ENCODE measurements around the gene NPAS2. TPM values are rescaled to one million over a fixed set of nuclear protein-coding genes. Genes with fewer than 3 reads are reported as not detected.

Gene NPAS2, protein sequence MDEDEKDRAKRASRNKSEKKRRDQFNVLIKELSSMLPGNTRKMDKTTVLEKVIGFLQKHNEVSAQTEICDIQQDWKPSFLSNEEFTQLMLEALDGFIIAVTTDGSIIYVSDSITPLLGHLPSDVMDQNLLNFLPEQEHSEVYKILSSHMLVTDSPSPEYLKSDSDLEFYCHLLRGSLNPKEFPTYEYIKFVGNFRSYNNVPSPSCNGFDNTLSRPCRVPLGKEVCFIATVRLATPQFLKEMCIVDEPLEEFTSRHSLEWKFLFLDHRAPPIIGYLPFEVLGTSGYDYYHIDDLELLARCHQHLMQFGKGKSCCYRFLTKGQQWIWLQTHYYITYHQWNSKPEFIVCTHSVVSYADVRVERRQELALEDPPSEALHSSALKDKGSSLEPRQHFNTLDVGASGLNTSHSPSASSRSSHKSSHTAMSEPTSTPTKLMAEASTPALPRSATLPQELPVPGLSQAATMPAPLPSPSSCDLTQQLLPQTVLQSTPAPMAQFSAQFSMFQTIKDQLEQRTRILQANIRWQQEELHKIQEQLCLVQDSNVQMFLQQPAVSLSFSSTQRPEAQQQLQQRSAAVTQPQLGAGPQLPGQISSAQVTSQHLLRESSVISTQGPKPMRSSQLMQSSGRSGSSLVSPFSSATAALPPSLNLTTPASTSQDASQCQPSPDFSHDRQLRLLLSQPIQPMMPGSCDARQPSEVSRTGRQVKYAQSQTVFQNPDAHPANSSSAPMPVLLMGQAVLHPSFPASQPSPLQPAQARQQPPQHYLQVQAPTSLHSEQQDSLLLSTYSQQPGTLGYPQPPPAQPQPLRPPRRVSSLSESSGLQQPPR
- total RNA-seq: 8.3 and 17.0 TPM in 2 replicates

DNA sequence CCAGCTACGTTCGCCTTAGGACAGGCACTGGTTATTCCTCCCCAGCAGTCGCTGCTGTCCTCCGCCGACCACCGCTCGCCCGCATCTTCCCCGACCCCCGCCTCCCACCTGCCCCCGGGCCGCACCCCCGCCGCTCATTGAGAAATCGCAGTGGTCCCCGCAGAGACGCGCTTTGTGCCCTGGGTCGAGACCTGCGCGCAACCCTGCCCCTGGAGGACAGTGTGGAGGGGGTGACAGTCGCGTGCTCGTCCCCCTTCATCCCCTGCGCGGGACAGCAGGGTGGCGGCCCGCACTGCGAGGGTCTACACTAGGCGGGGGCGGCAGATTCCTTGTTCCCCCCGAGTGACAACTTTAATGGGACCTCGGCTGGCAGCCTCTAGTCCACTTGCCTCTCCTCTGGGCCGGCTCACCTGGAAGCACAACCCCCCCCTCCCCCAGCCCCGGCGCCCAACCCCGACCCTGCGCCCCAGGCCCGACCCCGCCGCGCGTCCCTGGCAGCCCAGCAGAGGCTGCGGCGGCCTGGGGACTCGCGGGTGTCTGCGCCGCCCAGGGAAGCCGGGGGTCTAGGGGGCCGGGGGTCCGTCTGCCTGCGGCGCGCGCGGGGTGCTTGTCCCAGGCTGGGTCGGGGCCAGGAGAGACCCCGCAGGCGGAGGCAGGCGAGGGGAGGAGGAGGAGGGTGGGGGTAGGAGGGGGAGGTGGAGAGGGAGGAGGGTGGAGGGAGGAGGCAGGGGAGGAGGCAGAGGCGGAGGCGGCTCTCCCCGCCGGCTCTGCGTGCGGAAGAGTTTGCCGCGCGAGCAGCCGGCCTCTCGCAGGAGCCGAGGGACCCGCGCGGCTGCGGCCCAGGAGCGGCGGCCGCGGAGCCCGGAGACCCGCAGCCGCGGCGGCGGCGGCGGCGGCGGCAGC lies at the start of gene NPAS2:
NPAS2 (plus strand) TSS at position 770 of the 903 bp plus-strand sequence. CDS start 84,616 bp downstream, outside the sequence.
- DNase-seq: peak; percentile 64

DNA sequence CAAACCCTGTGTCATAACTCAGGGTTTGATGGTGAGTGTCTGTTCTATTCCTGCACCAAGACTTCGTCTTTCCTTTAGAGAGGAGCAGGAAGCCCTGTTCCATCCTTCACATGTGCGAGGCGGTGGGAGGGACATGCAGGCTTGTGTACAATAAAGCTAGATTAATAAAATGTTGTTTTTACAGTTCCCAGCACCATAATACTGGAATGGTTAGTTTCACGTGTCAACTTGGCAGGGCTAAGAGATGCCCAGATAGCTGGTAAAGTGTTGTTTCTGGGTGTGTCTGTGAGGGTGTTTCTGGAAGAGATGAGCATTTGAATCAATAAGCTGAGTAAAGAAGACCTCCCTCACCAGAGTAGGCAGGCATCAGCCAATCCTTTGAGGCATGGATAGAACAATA lies 48.8 kb upstream of the NPAS2 start:
- DNase-seq: no peak

DNA sequence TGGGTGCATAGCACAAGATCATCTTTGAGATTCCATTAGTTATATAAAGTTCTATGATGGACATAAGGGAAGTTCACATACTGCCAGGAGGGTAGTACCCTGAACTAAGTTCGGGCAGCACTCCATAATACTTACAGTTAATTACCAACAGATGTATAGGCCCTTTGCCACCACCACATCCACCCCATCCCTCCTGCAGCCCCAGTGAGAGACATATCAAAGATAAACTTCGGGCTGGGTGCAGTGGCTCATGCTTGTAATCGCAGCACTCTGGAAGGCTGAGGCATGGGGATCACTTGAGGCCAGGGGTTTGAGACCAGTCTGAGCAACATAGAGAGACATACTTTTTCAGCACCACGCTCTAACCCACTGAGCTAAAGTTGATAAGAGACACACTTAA lies 46.4 kb upstream of the NPAS2 start:
- DNase-seq: no peak

DNA sequence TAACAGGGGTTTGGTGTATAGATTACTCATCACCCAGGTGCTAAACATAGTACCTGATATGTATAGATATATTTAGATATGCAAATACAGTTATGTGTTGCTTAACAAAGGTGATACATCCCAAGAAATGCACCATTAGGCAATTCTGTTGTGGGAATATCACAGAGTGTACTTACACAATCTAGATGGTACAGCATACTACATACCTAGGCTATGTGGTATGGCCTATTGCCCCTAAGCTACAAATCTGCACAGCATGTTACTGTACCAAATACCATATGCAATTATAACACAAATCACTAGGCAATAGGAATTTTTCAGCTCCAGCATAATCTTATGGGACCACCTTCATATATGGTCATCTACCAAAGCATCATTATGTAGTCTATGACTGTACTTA lies 43.5 kb upstream of the NPAS2 start:
- no peak for DNase-seq

DNA sequence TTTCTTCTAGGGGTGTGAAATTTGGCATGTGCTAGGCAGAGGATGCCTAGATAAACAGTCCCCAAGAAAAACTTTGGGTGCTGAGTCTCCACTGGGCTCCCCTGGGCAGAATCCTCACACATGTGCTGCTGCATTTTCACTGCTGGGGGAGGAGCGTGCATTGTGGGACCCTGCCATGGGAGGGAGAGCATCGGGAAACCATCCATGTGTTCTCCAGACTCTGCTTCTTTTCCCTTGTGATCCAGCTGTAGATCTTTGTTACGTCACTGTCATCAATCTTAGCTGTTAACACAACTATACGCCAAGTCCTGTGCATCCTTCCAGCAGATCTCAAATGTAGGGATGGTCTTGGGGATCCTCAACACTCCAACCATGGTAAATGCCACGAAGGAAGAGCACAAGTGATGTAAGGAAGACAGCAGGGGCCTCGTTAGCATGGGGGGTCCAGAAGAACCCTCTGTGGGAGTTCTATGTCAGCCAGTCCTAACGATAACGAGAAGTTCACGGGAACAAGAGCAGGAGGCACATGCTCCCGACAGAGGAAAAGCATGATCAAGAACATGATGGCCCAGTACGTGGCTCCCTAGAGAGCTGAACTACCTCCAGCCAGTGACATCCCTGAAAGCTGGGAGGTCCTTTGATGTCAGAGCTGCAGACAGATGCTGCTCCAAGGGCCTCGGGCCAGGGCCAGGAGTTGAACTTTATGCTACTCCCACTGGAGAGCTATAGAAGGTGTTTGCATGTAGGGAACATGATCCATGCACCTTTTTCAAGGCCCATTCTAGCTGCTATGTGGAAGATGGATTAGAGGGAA lies 41.1 kb upstream of the NPAS2 start:
- no peak for DNase-seq

DNA sequence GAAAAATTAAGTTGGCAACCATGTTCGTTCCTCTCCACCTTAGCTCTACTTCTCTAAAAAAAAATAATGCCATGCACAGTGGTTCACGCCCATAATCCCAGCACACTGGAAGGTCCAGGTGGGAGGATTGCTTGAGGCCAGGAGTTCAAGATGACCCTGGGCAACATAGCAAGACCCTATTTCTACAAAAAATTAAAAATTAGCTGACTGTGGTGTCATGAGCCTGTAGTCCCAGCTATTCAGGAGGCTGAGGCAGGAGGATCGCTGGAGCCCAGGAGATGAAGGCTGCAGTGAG lies 40.1 kb upstream of the NPAS2 start:
- no peak for DNase-seq

DNA sequence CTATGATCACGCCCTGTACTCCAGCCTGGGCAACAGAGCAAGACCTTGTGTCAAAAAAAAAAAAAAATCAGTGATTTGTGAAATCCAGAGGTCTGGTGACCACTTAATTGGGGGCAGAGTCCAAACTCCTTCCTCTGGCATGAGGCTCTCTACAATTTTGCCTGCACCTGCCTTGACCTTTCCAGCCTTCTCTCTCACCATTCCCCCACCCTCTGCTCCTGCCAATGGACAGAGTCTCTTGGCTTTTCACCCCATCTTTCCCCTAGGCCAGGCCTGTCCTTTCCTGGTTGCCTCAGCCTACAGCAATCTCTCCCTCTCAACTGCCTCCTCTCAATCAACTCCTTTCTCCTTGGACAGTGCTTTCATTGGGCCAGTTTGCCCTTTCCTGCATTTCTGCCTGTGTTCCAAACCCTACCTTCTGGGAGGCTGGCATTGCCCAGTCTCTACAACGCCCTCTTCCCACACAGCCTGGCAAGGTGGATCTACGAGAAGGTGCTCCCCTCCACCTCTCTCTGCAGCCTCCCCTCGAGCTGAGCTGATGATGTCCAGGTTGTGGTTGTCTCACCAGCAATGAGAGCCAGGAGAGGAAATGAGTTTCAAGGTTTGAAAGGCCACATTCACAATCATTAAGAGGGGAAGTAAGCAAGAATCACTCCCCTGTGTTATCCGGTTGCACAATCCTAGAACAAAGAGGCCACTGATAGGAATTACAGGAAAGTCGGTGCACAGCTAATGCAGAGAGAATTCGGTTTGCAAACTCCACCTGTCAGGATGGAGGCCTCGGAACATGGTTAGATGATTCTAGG lies 39.5 kb upstream of the NPAS2 start:
- DNase-seq: peak; percentile 86

DNA sequence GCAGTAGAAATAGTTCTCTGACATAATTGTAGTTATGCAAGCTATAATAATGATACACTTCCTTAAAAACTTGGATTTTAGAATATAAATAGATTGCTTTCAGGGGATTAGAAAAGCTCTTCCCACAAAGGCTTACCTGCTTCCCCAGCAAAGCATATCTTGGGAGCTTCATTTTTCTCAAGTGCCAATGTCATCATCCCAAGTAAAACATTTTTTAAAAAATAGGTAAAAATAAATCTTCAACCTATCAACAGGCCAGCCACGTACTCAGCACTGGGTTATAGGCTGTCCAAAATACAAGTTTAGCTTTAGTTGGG lies 39.0 kb upstream of the NPAS2 start:
- no peak for DNase-seq

DNA sequence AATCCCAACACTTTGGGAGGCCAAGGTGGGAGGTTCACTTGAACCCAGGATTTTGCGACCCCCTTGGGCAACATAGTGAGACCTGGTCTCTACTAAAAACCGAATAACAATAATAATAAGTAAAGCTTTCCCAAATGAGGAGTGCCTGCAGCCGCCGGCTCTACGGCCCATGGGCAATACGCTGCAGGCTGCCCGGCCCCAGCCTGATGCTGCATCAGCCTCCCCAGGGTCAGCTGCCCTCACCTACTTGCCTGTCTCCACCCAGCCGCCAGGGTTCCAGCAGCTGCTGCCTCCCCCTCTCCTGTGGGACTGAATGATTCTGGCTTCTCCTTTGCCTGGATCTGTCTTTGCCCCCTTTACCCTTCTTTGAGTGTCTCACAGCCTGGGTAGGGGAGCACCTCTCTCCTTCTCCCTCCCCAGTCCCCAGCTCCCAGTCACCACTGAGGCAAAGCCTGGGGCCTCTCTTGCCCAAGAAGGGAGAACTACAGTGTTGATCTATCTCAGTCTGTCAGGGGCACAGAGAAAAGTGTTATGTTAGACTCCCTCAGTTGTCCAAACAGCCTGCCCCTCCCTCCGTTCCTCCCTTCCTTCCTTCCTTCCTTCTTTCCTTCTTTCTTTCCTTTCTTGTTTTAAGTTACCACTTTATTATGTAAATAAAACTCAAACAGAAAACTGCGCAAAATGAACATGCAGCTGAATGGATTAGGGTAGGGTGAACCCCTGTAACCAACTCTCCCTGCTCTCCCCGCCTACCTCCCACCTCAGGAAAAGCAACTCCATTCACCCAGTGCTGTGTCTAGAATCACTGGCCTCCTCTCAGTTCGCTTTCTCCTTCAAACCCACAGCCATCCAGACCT lies 38.2 kb upstream of the NPAS2 start:
- no peak for DNase-seq

DNA sequence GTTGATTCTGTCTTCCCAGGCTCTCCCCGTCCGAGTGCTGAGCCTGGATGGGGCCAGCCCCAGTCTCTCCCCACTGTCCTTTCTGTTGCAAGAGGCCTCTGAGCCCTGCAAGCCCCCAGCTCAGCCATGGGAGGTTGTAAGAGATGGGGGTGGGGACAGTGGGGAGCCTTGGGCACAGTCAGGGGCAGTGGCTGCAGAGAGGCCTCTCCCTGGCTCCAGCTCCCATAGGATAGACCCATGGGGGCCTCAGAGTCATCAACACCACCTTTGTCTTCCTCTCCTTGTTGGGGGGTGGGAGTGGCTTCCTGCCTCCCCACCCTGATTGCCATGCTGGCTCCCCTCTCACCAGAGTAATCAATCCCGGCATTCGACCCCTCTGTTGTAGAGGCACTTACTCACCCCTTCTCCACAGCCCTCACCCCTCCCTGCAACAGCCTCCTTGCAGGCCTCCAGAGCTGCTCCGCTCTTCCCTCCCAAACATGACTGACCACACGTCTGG lies 37.5 kb upstream of the NPAS2 start:
- no peak for DNase-seq

DNA sequence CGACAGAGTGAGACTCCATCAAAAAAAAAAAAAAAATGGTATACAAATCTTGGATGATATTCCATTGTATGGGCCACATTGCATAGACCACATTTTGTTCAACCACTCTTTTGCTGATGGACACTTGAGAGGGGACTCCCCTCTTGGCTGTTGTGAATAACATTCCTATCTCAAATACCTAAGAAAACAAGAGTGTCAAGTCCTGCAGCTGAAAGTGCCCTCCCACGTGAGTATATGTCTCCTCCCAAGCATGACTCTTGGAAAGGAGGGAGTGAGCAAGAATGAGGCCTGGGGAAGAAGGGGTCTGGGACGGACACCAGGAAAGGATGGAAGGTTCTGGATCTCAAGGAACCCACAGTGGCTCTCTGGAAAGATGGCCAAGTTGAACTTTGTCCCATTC lies 36.0 kb upstream of the NPAS2 start:
- no peak for DNase-seq

DNA sequence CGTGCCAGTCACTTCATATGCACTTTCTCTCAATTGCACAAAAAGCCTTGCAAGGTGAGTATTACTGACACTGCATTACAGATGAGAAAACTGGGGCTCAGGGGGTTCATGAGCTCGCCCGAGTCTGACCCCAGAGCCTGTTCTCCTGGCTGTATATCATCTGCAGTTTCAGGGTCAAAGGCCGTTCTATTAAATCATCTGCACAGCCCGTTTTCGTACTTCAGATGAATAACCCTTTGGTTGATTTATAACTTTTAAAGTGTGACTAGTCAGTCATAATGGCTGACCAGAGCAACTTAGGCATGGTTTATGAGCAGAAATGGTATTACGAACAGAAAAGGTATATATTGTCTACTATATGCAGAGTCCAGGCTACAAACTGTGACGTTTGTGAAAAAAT lies 35.3 kb upstream of the NPAS2 start:
- no peak for DNase-seq

DNA sequence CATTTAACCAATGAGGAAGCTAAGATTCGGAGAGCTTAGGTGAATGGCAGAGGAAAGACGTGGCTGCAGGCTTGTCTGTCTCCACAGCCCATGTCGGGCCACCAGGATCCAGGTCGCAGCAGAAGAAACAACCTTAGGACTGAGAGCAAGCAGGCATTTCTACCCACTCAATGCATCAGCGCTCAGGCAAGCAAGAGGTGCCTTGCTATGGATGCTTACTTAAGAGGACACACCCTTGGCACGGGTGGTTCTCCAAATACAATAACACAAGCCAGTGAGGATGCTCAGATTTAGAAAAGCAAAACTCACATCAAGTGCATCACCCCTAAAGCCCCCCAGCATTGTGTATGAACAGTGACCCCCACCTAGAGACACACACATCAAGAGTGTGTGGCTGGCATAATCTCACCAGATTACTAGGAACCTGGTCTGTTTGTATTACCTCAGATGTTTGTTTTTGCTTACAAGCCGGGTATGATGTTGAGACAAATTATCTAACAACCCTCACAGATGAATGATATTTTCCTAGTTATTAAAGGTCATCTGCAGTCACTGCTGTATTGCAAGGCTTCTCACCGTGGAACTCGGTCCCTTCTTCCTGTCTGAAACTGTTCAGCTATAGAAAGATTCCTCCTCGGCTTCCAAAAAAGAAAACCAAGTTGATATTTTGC lies 34.2 kb upstream of the NPAS2 start:
- no peak for DNase-seq

DNA sequence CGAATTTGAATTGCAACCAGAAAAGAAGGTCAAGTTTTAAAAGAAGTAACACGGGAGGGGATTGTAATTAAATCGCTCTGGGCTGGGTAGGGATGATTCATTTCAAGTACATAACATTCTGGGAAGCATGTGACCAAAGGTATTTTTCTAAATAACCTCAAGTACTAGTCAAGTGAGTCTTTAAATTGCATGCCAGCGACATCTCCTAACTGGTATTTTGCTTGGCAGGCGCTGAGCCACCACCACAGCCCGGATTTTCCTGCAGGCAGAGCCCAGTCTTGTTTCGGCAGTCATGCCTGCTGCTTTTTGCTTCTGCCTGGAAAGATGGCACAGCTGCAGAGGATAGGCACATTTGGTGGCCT lies 33.7 kb upstream of the NPAS2 start:
- peak; percentile 68 for DNase-seq

DNA sequence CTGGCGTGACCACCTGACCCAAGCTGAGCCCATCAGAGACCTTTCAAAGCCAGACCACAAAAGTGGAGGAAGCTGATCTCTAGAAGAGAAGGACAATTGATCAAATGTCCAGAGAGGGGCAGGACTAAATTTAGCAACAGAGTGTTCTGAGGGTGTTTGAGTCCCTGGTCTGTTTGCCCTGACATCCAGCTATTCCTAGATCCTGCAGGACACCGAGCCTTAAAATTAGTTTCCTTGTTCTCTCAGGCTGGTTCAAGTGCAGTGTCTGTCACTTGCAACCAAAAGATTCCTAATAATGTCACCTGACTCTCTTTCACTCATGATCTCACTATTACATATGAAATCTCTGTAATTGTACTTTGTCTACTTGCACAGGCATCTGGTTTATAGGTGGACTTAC lies 33.0 kb upstream of the NPAS2 start:
- no peak for DNase-seq

DNA sequence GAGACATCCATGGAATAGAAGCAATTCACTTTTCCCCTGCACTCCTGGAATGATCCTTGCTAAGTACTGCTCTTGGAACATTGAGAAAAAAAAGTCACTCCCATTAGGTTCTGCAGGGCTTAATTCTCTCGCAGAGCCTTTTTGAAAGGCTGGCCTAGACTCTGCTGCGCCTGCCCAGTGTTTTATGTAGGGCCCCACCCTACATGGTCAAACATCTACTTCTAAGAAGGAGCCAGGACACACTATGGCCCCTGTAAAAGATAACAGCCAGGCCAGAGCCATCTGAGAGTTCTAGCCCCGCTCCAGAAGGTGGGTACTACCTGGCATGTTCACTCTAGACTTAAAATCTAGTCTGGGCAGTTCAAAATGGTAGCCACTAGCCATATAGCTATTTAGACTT lies 30.6 kb upstream of the NPAS2 start:
- no peak for DNase-seq

DNA sequence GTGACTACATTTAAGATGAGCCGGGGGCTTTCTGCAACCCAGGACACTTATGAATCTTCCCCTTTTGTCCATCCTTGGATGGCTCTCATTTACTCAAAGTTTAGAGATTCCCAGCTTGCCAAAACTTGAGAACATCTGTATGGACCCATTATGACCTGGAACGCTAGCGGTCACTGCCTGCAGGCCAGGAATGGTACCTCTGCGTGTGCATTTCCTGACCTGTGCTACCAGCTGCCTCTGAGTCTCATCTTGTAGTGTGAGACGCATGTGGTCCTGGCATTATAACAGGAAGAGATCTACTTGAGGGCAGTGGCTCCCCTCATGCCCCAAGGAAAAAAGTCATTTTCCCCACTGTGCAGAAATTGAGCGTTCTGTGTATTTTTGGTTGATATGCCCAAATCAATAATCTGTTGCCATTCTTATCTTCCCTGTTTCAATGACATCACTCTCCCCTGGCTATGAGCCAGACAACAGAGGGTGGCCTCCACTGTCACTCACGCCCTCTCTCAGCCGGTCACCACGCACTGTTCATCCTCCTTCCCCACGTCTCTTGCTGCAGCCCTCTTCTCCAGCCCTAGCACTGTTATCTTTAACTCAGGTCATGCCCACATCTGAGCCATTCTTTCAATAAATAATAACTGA lies 28.5 kb upstream of the NPAS2 start:
- DNase-seq: no peak

DNA sequence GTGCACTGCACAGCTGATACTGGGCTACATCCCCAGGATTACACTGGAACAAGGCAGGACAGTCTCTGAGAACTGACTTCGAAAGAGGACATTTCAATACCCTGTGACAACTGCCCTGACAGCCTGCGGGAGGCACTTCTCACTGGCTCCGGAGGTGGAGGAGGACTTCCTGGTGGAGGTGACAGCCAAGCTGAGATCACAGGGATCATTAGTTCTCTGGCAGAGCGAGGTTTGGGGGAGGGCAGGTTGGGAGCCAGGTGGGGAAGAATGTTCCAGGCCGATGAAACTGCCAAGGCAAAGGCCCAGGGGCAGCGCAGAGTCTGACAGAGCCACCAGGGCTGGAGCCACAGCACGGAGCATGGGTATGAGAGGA lies 28.0 kb upstream of the NPAS2 start:
- DNase-seq: no peak

DNA sequence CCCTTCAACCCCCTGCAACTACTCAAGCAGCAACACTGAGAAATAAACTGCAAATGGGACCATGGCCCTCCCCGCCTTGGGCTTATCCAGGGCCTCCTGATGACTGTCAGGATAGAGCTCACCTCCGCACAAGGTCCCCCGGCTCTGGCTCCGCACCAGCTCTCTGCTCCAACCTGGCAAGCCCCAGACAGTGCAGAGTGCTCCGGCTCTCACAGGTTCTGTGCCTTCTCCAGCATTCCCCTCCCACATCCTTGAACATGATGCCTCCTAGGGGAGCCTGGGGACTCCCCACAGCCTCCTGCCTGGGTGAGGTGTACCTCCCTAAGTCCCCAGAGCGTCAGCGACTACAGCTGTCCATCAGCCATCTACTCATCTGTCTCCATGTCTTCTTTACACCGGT lies 26.7 kb upstream of the NPAS2 start:
- no peak for DNase-seq

Data from dermis blood vessel endothelial cell (primary cell).